Measurements from ENCODE around the gene TRIM59.
A peak's percentile ranks its signal among the peaks of the same experiment; 100 is the strongest.

- TF ChIP-seq ZNF768 (tag by site-specific recombination; IDR thresholded peaks at IDR 0.05) (no peak), ATF2 (tag by site-specific recombination; IDR thresholded peaks at IDR 0.05; ENCODE audit: low read depth) (no peak), ZSCAN16 (tag by site-specific recombination; IDR thresholded peaks at IDR 0.05) (no peak), CTCF (tag by site-specific recombination; IDR thresholded peaks at IDR 0.05) (no peak), ZNF664 (tag by site-specific recombination; IDR thresholded peaks at IDR 0.05) (no peak), ZNF324 (tag by site-specific recombination; IDR thresholded peaks at IDR 0.05) (no peak; the same call in 1 of the 2 replicates), ZNF660 (tag by site-specific recombination; IDR thresholded peaks at IDR 0.05) (0 out of 2 replicates have a peak, but pooled peaks have one; percentile 48), ZBTB26 (tag by site-specific recombination; optimal IDR thresholded peaks at IDR 0.05) (peak; percentile 38), YY1 (tag by site-specific recombination; IDR thresholded peaks at IDR 0.05) (0 out of 2 replicates have a peak, but pooled peaks have one; percentile 56), SALL2 (tag by site-specific recombination; IDR thresholded peaks at IDR 0.05; ENCODE audit: borderline replicate concordance) (no peak)
These were observed 50.2 kb downstream of the TRIM59 start, which contains the start of the genes IFT80 and SMC4 for GRCh38 chr3:160399125-160400029.
